Neural crest cell (in vitro differentiated cells): ENCODE measurements around the gene DNAJC17. TPM values are rescaled to one million over a fixed set of nuclear protein-coding genes. Genes with fewer than 3 reads are reported as not detected.

Source experiments
- DNase-seq: peaks from one replicate; pipeline ENCODE4 v3.0.0; 2021; ENCODE audit warnings: low read depth, mixed read lengths, low spot score
- H3K27ac Mint-ChIP-seq: one replicate; pipeline ENCODE4 v1.8.0; 2021; ENCODE audit warnings: mild to moderate bottlenecking, mixed read lengths; ENCODE audit not compliant: unreplicated experiment
- H3K27me3 Mint-ChIP-seq: 2 replicates; pipeline ENCODE4 v1.8.0; 2021; ENCODE audit warnings: low read depth, mild to moderate bottlenecking, mixed read lengths
- H3K36me3 Mint-ChIP-seq: 2 replicates; pipeline ENCODE4 v1.8.0; 2021; ENCODE audit warnings: low read depth, mild to moderate bottlenecking, mixed read lengths
- H3K4me1 Mint-ChIP-seq: 2 replicates; pipeline ENCODE4 v1.8.0; 2021; ENCODE audit warnings: mixed read lengths
- H3K4me3 Mint-ChIP-seq: one replicate; pipeline ENCODE4 v1.8.0; 2021; ENCODE audit warnings: mild to moderate bottlenecking, mixed read lengths
- H3K9me3 Mint-ChIP-seq: 2 replicates; pipeline ENCODE4 v1.8.0; 2021; ENCODE audit warnings: mixed read lengths
- CTCF ChIP-seq: fragments of 200-600 bp; sonication (generic); conservative IDR thresholded peaks from 2 replicates; pipeline ENCODE4 v1.5.0; 2021; ENCODE audit warnings: antibody characterized with exemption, mild to moderate bottlenecking
- total RNA-seq: library from RNA; stranded (reverse); gene quantifications from 2 replicates; pipeline ENCODE4 v1.2.1, GENCODE V29; 2021

Gene DNAJC17
- total RNA-seq, 1 donor from 2014 or later, result 39.3 TPM

- peaks cover 24% of the 10 kb centered on the region for H3K4me1 Mint-ChIP-seq
- peak overlapping the region; percentile 86 for H3K4me3 Mint-ChIP-seq
- no peaks in the 10 kb centered on the region for H3K36me3 Mint-ChIP-seq
- H3K27ac Mint-ChIP-seq, result no peak overlapping the region
- DNase-seq, result no peak
- H3K9me3 Mint-ChIP-seq, result no peaks in the 10 kb centered on the region
- no peak for TF ChIP-seq CTCF
- H3K27me3 Mint-ChIP-seq, result peaks cover 32% of the 10 kb centered on the region
Observed at GRCh38 chr15:40762919-40763800, 44.1 kb downstream of the DNAJC17 start.

GRCh38 chr15:40759961-40760360 lies 47.3 kb downstream of the DNAJC17 start:
- Mint-ChIP-seq H3K27ac (no peak overlapping the region), H3K9me3 (no peaks in the 10 kb centered on the region), H3K36me3 (no peaks in the 10 kb centered on the region), H3K4me1 (peaks cover 32% of the 10 kb centered on the region), H3K4me3 (peak overlapping the region; percentile 32), H3K27me3 (peaks cover 20% of the 10 kb centered on the region)
- no peak for DNase-seq
- no peak for TF ChIP-seq CTCF

GRCh38 chr15:40756938-40757337 lies 50.3 kb downstream of the DNAJC17 start:
- Mint-ChIP-seq H3K4me1 (peaks cover 33% of the 10 kb centered on the region), H3K4me3 (peak overlapping the region; percentile 41), H3K27ac (peak overlapping the region; percentile 73), H3K9me3 (no peaks in the 10 kb centered on the region), H3K27me3 (no peaks in the 10 kb centered on the region), H3K36me3 (no peaks in the 10 kb centered on the region)
- no peak for DNase-seq
- TF ChIP-seq CTCF, result no peak

GRCh38 chr15:40755812-40756208 lies 51.5 kb downstream of the DNAJC17 start:
- no peaks in the 10 kb centered on the region for H3K36me3 Mint-ChIP-seq
- H3K4me3 Mint-ChIP-seq, result peak overlapping the region; percentile 93
- H3K4me1 Mint-ChIP-seq, result peaks cover 31% of the 10 kb centered on the region
- DNase-seq, result no peak
- H3K27me3 Mint-ChIP-seq, result no peaks in the 10 kb centered on the region
- TF ChIP-seq CTCF, result no peak
- H3K27ac Mint-ChIP-seq, result peak overlapping the region; percentile 100
- no peaks in the 10 kb centered on the region for H3K9me3 Mint-ChIP-seq

GRCh38 chr15:40754883-40755811 lies 52.1 kb downstream of the DNAJC17 start, which contains the start of gene RMDN3:
TSS of gene RMDN3 (minus strand) at chr15:40755254. CDS start at chr15:40754783, 471 bp downstream.
- Mint-ChIP-seq H3K4me1 (peaks cover 26% of the 10 kb centered on the region), H3K4me3 (peak within 1 kb of the TSS; percentile 93), H3K36me3 (no peaks in the 10 kb centered on the region), H3K9me3 (no peaks in the 10 kb centered on the region), H3K27ac (peak within 1 kb of the TSS; percentile 100), H3K27me3 (no peaks in the 10 kb centered on the region)
- DNase-seq, result peak; percentile 91
- no peak for TF ChIP-seq CTCF
